ENCODE data around the gene CARMIL1.

DNA sequence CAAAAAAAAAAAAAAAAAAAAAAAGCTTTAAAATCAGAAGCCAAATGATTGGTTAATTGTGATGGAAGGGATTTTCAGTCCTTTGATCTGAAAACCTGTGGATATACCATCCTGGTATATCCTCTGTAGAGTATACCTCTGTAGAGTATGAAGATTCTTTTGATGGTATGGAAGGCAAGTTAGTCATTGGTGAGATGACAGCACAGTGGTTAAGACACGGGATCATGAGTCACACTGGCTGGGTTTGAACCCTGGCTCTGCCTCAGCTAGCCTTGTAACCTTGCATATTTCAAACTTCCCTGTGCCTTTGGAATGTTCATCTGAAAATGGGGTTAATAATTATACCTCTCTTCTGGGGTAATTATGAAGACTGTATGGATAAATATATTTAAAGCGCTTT lies 179.3 kb downstream of the CARMIL1 start:
- no peak for TF ChIP-seq POLR2A (IDR thresholded peaks at IDR 0.05)
- TF ChIP-seq, protein P1, sequence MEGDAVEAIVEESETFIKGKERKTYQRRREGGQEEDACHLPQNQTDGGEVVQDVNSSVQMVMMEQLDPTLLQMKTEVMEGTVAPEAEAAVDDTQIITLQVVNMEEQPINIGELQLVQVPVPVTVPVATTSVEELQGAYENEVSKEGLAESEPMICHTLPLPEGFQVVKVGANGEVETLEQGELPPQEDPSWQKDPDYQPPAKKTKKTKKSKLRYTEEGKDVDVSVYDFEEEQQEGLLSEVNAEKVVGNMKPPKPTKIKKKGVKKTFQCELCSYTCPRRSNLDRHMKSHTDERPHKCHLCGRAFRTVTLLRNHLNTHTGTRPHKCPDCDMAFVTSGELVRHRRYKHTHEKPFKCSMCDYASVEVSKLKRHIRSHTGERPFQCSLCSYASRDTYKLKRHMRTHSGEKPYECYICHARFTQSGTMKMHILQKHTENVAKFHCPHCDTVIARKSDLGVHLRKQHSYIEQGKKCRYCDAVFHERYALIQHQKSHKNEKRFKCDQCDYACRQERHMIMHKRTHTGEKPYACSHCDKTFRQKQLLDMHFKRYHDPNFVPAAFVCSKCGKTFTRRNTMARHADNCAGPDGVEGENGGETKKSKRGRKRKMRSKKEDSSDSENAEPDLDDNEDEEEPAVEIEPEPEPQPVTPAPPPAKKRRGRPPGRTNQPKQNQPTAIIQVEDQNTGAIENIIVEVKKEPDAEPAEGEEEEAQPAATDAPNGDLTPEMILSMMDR (IDR thresholded peaks at IDR 0.05): no peak
